BLaER1 (cell line): ENCODE results near the gene R3HDML.
"Not testable (repeated sequence)": the region's sequence is repeated elsewhere in the genome, so short reads cannot be mapped to it uniquely, and the experiment has no call there.

Experiments used
- H3K27ac ChIP-seq: shearing (Covaris generic); formaldehyde crosslinking; 2 replicates; pipeline ENCODE4 v1.8.1; 2022
- H3K27me3 ChIP-seq: shearing (Covaris generic); formaldehyde crosslinking; 2 replicates; pipeline ENCODE4 v1.8.1; 2022
- H3K36me3 ChIP-seq: shearing (Covaris generic); formaldehyde crosslinking; 2 replicates; pipeline ENCODE4 v1.8.1; 2022
- H3K4me1 ChIP-seq: shearing (Covaris generic); formaldehyde crosslinking; 2 replicates; pipeline ENCODE4 v1.8.1; 2022
- H3K4me2 ChIP-seq: shearing (Covaris generic); formaldehyde crosslinking; 2 replicates; pipeline ENCODE4 v1.8.1; 2022
- H3K4me3 ChIP-seq: shearing (Covaris generic); formaldehyde crosslinking; 2 replicates; pipeline ENCODE4 v1.8.1; 2022
- H3K9ac ChIP-seq: shearing (Covaris generic); formaldehyde crosslinking; 2 replicates; pipeline ENCODE4 v1.8.1; 2022
- H3K9me3 ChIP-seq: shearing (Covaris generic); formaldehyde crosslinking; 2 replicates; pipeline ENCODE4 v1.8.1; 2022
- H4K20me1 ChIP-seq: shearing (Covaris generic); formaldehyde crosslinking; 2 replicates; pipeline ENCODE4 v1.8.1; 2022
- Cebpa-rat ChIP-seq: shearing (Covaris generic); IDR thresholded peaks from 2 replicates; pipeline ENCODE4 v1.8.1; 2022

R3HDML gene

DNA sequence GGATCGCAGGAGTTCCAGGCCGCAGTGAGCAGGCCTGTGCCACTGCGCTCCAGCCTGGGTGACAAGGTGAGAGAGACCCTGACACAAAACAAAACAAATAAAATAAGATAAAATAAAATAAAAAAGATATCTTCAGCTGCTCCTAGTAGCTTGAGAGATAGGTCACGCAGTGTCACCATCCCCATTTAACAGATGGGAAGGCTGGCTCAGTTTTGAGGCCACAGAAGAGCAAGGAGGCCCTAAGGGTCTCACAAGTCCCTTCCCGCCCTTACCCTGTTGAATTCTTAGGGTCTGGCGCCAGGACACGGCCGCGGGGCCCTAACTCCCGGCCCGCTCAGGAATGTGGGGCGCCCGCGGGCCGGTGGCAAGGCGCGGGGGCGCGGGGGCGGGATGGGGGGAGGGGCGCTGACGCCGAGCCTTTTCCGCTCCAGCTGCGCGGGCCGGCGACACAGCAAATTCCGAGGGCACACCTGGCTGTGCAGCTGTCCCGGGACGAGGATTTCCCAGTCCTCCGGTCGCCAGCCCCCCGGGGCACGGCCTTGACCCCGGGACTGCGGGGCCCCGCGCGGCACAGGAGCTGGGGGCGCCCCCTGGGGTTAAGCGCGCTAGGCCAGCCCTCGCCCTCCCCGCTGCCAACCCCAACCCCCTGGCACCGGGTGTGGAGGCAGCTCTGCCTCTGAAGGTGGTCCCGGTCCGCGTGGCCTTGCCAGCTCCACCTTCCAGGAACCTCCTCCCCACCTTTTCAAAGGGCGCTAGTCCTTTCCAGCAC, 10.3 kb upstream of the R3HDML start:
- no peaks in the 10 kb centered on the region for H4K20me1 ChIP-seq
- no peak overlapping the region for H3K9ac ChIP-seq
- no peak for TF ChIP-seq Cebpa-rat
- peak overlapping the region; percentile 66 for H3K4me2 ChIP-seq
- H3K4me1 ChIP-seq = peaks cover 8% of the 10 kb centered on the region
- no peak overlapping the region; the same call in 1 of the 2 replicates for H3K27ac ChIP-seq
- H3K9me3 ChIP-seq = no peaks in the 10 kb centered on the region
- H3K27me3 ChIP-seq = no peaks in the 10 kb centered on the region
- peak overlapping the region; percentile 39; the same call in 1 of the 2 replicates for H3K4me3 ChIP-seq
- no peaks in the 10 kb centered on the region for H3K36me3 ChIP-seq

DNA sequence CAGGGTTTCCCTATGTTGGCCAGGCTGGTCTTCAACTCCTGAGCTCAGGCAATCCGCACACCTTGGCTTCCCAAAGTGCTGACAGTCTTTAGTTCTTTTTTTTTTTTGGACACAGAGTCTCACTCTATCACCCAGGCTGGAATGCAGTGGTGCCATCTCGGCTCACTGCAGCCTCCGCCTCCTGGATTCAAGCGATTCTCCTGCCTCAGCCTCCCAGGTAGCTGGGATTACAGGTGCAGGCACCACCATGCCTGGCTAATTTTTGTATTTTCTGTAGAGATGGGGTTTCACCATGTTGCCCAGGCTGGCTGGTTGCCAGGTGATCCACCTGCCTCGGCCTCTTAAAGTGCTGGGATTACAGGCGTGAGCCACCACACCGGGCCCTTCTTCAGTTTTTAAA, 9.1 kb upstream of the R3HDML start:
- H3K27ac ChIP-seq, H3K36me3 ChIP-seq, H3K9me3 ChIP-seq, H4K20me1 ChIP-seq, H3K4me1 ChIP-seq, H3K27me3 ChIP-seq, H3K9ac ChIP-seq, H3K4me3 ChIP-seq: not testable (repeated sequence)
- H3K4me2 ChIP-seq = peak overlapping the region; percentile 66; the same call in 1 of the 2 replicates

DNA sequence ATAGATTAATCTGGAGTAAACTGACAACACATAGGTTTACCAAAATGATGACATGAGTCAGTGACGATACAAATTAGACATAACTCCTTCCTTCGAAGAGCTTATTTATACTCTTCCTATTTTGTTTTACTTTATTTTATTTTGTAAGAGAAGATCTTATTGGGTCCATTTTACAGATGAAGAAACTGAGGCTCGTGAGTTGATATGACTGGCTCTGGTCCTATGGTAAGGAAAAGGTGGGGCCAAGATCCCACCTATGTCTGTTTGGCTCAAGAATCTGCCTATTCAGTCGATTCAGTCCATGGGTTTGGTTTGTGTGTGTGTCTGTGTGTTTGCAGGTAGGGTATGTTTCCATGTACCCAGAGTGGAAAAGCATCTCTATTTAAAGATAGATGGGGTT, 8.4 kb upstream of the R3HDML start:
- no peak for TF ChIP-seq Cebpa-rat

DNA sequence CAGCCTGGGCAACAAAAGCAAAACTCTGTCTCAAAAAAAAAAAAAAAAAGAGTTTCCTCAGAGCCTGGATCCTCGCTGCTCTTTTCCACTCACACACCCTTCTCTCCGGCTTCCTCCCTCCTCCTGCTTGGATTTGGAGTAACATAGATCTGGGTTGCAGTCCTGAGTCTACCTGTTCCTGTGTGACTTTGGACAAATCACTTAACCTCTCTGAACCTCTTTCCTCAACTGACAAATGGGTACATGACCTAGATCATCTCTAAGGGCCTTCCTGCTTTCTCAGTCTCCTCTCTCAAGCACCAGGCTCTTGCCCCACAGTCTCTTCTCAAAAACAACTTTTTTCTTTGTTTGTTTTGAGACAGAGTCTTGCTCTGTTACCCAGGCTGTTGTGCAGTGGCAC, 5.6 kb upstream of the R3HDML start:
- Histone ChIP-seq H3K27ac (no peak overlapping the region), H3K9ac (no peak overlapping the region), H3K4me3 (no peak overlapping the region), H3K4me1 (peaks cover 8% of the 10 kb centered on the region), H4K20me1 (no peaks in the 10 kb centered on the region), H3K36me3 (no peaks in the 10 kb centered on the region), H3K27me3 (no peaks in the 10 kb centered on the region), H3K4me2 (no peak overlapping the region), H3K9me3 (no peaks in the 10 kb centered on the region)
- no peak for TF ChIP-seq Cebpa-rat

More for the DNA sequence above, 8.4 kb upstream of the R3HDML start:
- Histone ChIP-seq H3K4me3 (no peak overlapping the region), H3K9me3 (no peaks in the 10 kb centered on the region), H3K27ac (no peak overlapping the region), H3K9ac (no peak overlapping the region), H3K36me3 (no peaks in the 10 kb centered on the region), H3K27me3 (no peaks in the 10 kb centered on the region), H4K20me1 (no peaks in the 10 kb centered on the region), H3K4me1 (peaks cover 8% of the 10 kb centered on the region), H3K4me2 (no peak overlapping the region)

DNA sequence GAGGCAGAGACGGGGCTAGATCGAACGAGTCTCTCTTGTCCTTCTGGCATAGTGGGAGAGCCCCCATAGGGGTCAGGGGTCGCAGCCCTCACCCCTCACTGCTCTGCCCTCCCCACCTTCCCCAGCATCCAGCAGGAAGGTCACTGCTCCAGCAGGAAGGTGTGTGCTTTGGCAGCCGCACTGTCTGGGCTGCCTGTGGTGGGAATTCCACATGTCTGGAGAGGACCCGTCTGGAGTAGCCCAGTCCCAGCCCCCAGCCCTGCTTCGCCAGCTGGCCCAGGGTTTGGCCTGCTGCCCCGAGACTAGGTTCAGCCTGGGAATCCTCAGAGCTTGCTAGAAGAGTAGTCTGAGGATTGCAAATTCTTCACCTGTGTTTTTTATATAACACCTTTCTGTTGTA, 2.5 kb upstream of the R3HDML start:
- Histone ChIP-seq H3K27ac (no peak overlapping the region), H3K27me3 (no peaks in the 10 kb centered on the region), H3K4me1 (no peaks in the 10 kb centered on the region), H3K9me3 (no peaks in the 10 kb centered on the region), H4K20me1 (no peaks in the 10 kb centered on the region), H3K4me3 (no peak overlapping the region), H3K36me3 (no peaks in the 10 kb centered on the region), H3K4me2 (no peak overlapping the region), H3K9ac (no peak overlapping the region)
- TF ChIP-seq Cebpa-rat = no peak

DNA sequence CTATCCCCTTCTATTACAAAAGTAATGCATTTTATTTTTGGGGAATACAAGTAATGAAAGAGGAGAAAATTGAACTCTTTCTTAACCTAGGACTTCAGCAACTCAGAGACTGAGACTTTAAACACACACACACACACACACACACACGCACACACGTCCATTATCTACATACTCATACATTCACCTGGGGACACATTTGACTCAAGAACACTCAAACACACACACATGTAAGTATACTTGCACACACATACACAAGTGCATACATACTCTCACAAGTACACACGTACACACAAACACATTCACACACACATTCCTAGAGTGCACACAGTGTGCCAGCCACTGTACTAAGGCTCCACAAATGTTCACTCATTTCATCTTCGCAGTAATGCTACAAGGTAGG, 2.1 kb upstream of the R3HDML start:
- no peaks in the 10 kb centered on the region for H3K9me3 ChIP-seq
- H3K27me3 ChIP-seq = no peaks in the 10 kb centered on the region
- no peaks in the 10 kb centered on the region for H3K4me1 ChIP-seq
- H3K4me2 ChIP-seq = no peak overlapping the region
- no peak overlapping the region for H3K4me3 ChIP-seq
- no peaks in the 10 kb centered on the region for H4K20me1 ChIP-seq
- no peaks in the 10 kb centered on the region for H3K36me3 ChIP-seq
- no peak for TF ChIP-seq Cebpa-rat
- H3K27ac ChIP-seq = no peak overlapping the region
- no peak overlapping the region for H3K9ac ChIP-seq

DNA sequence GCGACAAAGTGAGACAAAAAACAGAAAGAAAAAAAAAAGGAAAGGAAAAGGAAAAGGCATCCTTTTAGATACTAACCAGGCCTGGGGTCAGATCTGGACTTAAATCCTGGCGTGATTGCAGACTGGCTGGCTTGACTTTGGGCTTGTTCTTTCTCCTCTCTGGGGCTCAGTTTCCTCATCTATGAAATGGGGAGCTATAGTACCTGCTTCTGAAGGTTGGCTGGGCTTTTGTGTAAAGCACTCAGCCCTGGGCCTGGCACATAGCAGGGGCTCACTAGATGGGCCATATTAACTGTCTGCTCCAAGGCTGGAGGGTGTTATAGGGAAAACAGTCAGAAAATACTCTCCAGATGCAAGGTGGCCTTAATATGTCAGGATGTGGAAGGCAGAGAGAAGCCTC, 1.2 kb upstream of the R3HDML start:
- no peak overlapping the region for H3K9ac ChIP-seq

GRCh38 chr20:44336086-44336485, 757 bp upstream of the R3HDML start:
- TF ChIP-seq Cebpa-rat = no peak
- Histone ChIP-seq H3K27ac (no peak overlapping the region), H3K9ac (no peak overlapping the region), H3K4me3 (no peak overlapping the region), H3K4me2 (no peak overlapping the region), H4K20me1 (no peaks in the 10 kb centered on the region), H3K36me3 (no peaks in the 10 kb centered on the region), H3K9me3 (no peaks in the 10 kb centered on the region), H3K27me3 (no peaks in the 10 kb centered on the region), H3K4me1 (no peaks in the 10 kb centered on the region)

More for the DNA sequence above, 1.2 kb upstream of the R3HDML start:
- TF ChIP-seq Cebpa-rat = no peak
- H3K4me1 ChIP-seq = no peaks in the 10 kb centered on the region
- no peaks in the 10 kb centered on the region for H4K20me1 ChIP-seq
- H3K27ac ChIP-seq = no peak overlapping the region
- H3K4me3 ChIP-seq = no peak overlapping the region
- H3K4me2 ChIP-seq = no peak overlapping the region
- H3K36me3 ChIP-seq = no peaks in the 10 kb centered on the region
- H3K9me3 ChIP-seq = no peaks in the 10 kb centered on the region
- no peaks in the 10 kb centered on the region for H3K27me3 ChIP-seq

GRCh38 chr20:44342248-44342647, 5.4 kb downstream of the R3HDML start:
- Histone ChIP-seq H4K20me1 (no peaks in the 10 kb centered on the region), H3K4me1 (no peaks in the 10 kb centered on the region), H3K4me3 (no peak overlapping the region), H3K27me3 (no peaks in the 10 kb centered on the region), H3K4me2 (no peak overlapping the region), H3K9ac (no peak overlapping the region), H3K27ac (no peak overlapping the region), H3K36me3 (no peaks in the 10 kb centered on the region), H3K9me3 (no peaks in the 10 kb centered on the region)
- no peak for TF ChIP-seq Cebpa-rat

GRCh38 chr20:44343162-44343675, 6.4 kb downstream of the R3HDML start:
- no peaks in the 10 kb centered on the region for H3K27me3 ChIP-seq
- H3K9me3 ChIP-seq = no peaks in the 10 kb centered on the region
- H3K4me2 ChIP-seq = no peak overlapping the region
- H3K4me1 ChIP-seq = no peaks in the 10 kb centered on the region
- no peak overlapping the region for H3K27ac ChIP-seq
- H3K4me3 ChIP-seq = no peak overlapping the region
- H3K9ac ChIP-seq = no peak overlapping the region
- TF ChIP-seq Cebpa-rat = no peak
- H3K36me3 ChIP-seq = no peaks in the 10 kb centered on the region
- H4K20me1 ChIP-seq = no peaks in the 10 kb centered on the region
